HEK293 (cell line): Measurements from ENCODE around the gene SYN1.

Experiments
- CTCF ChIP-seq: fragments of 450-650 bp; formaldehyde crosslinking; IDR thresholded peaks from 2 replicates; pipeline ENCODE4 v1.5.1; 2016; ENCODE audit warnings: missing biosample characterization, missing genetic modification characterization
- HOXC10 ChIP-seq: sonication (generic); formaldehyde crosslinking; IDR thresholded peaks from 2 replicates; pipeline ENCODE4 v1.8.1; 2023; ENCODE audit warnings: mild to moderate bottlenecking, missing genetic modification reagents
- PRDM4 ChIP-seq: fragments of 450-650 bp; formaldehyde crosslinking; IDR thresholded peaks from 2 replicates; pipeline ENCODE4 v1.5.1; 2017; ENCODE audit warnings: missing biosample characterization, missing genetic modification characterization
- YY1 ChIP-seq: fragments of 450-650 bp; formaldehyde crosslinking; IDR thresholded peaks from 2 replicates; pipeline ENCODE4 v1.5.1; 2018; ENCODE audit warnings: missing biosample characterization, missing genetic modification characterization
- ZBTB20 ChIP-seq: fragments of 450-650 bp; formaldehyde crosslinking; IDR thresholded peaks from 2 replicates; pipeline ENCODE4 v1.5.1; 2016; ENCODE audit warnings: missing biosample characterization, missing genetic modification characterization
- ZBTB7A ChIP-seq: fragments of 450-650 bp; formaldehyde crosslinking; IDR thresholded peaks from 2 replicates; pipeline ENCODE4 v1.5.1; 2016; ENCODE audit warnings: low read depth, missing biosample characterization, missing genetic modification characterization
- ZNF112 ChIP-seq: fragments of 450-650 bp; formaldehyde crosslinking; IDR thresholded peaks from 2 replicates; pipeline ENCODE4 v1.5.0; 2017; ENCODE audit warnings: missing biosample characterization, missing genetic modification characterization
- ZNF114 ChIP-seq: fragments of 450-650 bp; formaldehyde crosslinking; IDR thresholded peaks from 2 replicates; pipeline ENCODE4 v1.5.0; 2017; ENCODE audit warnings: missing biosample characterization, missing genetic modification characterization
- ZNF146 ChIP-seq: fragments of 450-650 bp; formaldehyde crosslinking; IDR thresholded peaks from 2 replicates; pipeline ENCODE4 v1.5.1; 2016; ENCODE audit warnings: missing biosample characterization, missing genetic modification characterization
- ZNF175 ChIP-seq: fragments of 450-650 bp; formaldehyde crosslinking; IDR thresholded peaks from 2 replicates; pipeline ENCODE4 v1.5.1; 2016; ENCODE audit warnings: missing biosample characterization, missing genetic modification characterization
- ZNF2 ChIP-seq: fragments of 450-650 bp; formaldehyde crosslinking; IDR thresholded peaks from 2 replicates; pipeline ENCODE4 v1.5.1; 2016; ENCODE audit warnings: missing biosample characterization, missing genetic modification characterization
- ZNF324 ChIP-seq: fragments of 450-650 bp; formaldehyde crosslinking; IDR thresholded peaks from 2 replicates; pipeline ENCODE4 v1.5.1; 2016; ENCODE audit warnings: missing biosample characterization, missing genetic modification characterization
- ZNF416 ChIP-seq: fragments of 450-650 bp; formaldehyde crosslinking; IDR thresholded peaks from 2 replicates; pipeline ENCODE4 v1.5.1; 2016; ENCODE audit warnings: missing biosample characterization, missing genetic modification characterization
- ZNF626 ChIP-seq: fragments of 450-650 bp; sonication (Bioruptor Pico); formaldehyde crosslinking; IDR thresholded peaks from 2 replicates; pipeline ENCODE4 v1.5.1; 2018; ENCODE audit warnings: missing biosample characterization, missing genetic modification characterization, inconsistent platforms

GRCh38 chrX:47634871-47635575, 15.4 kb upstream of the SYN1 start:
- TF ChIP-seq ZNF416 (no peak), PRDM4 (no peak), ZBTB20 (tag by site-specific recombination) (no peak), YY1 (tag by site-specific recombination) (no peak), ZNF2 (no peak), CTCF (tag by site-specific recombination) (no peak), ZNF114 (no peak), ZNF626 (no peak), ZNF175 (tag by site-specific recombination) (no peak), ZBTB7A (tag by site-specific recombination) (no peak), HOXC10 (CRISPR knock-in tag) (no peak), ZNF112 (tag by site-specific recombination) (no peak), ZNF146 (no peak), ZNF324 (no peak)
